GM19025 (cell line): Measurements from ENCODE around the gene FRAT1.
"Not testable (repeated sequence)": the region's sequence is repeated elsewhere in the genome, so short reads cannot be mapped to it uniquely, and the experiment has no call there.

ENCODE experiments used
- ATAC-seq: cut with Tn5 transposase; IDR thresholded peaks from one replicate; pipeline ENCODE4 v1.9.1; 2021; ENCODE audit warnings: mild to moderate bottlenecking, low read depth, moderate library complexity; ENCODE audit not compliant: unreplicated experiment

The FRAT1 gene

DNA sequence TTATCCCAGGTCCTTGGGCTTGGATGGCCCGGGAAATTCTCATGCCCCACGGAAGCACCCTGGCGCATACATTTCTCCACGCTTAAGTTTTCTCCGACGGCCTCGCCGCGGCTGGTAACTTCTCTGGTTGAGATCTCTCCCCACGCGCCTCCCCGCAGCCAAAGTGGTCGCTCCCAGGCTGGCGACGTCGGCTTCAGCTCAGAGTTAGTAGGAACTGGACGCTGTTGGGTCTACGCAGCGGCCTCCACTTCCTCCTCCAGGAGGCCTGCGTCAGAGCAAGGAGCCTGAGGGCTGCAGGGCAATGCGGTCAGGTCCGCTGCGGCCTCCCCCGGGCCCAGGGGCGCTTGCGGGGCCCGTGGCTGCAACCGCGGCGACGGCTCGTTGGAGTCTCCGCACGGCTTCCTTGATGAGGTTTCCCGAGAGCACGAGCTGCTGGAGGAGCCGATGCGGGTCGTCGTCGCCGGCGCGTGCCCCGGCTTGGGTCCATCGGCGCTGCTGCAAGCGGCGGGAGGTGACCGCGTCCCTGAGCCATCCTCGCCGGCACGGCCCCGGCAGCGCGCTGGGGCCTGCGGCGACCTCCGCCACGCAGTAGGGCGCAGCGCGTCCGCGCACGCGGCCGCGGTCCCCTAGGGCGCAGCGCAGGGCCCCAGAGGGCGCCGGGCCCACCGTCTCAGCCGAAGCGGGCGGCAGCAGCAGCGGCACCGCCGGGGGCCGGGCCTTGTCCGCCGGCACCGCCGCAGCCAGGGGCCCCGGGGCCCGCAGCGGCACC, 14.7 kb downstream of the FRAT1 start:
- peak; percentile 23 for ATAC-seq

DNA sequence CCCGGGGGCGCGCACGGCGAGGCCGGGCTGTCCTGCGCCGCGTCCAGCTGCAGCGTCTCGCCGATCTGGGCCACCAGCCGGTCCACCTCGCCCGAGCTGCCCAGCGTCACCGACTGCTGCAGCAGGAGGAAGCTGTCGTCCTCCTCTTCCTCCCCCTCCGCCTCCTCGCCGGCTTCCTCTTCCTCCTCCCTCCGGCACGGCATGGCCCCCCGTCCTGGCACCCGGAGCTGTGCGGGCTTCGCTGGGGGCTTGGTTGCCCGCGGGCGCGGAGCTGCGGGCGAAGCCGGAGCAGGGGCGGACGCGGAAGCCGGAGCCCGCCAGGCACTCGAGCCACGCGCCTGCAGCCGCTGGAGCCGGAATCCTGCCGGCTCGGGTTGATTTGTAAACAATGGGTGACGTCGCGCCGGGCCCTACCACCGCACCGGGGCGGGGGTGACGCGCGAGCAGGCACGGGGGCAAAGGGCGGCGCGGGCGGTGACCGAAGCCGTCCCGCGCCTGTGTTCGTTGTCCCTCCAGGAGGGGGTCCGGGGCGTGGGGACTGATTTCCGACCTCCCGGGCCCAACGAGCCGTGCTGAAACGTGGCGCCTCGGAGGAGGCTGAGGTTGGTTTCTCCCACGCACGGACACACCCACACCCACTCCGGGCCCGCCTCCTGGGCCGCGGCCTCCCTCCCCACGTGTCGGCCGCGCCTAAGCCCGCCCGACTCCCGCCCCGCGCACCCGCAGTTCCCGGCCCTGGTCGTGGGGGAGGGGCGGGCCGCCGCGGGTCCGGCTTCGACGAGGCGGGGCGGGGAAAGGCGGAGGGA, 15.5 kb downstream of the FRAT1 start, which contains the start of gene FRAT2:
TSS of gene FRAT2 (minus strand) at position 360 of the 806 bp plus-strand sequence. CDS start at position 203, 157 bp downstream.
- peak; percentile 85 for ATAC-seq

DNA sequence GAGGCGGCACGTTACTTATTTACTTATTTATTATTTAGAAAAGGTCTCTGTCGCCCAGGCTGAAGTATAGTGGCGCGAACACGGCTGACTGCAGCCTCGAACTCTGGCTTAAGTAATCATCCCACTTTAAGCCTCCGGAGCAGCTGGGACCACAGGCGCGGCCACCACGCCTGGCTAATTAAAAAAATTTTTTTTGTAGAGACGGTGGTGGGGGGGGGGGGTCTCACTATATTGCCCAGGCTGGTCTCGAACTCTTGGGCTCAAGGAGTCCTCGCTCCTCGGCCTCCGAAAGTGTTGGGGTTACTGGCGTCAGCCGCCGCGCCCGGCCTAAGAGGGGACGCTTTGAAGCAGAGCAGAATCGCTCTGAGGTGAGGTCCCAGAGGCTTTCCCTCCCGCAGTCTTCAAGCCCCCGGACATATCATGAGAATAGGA, 16.1 kb downstream of the FRAT1 start:
- ATAC-seq = no peak

DNA sequence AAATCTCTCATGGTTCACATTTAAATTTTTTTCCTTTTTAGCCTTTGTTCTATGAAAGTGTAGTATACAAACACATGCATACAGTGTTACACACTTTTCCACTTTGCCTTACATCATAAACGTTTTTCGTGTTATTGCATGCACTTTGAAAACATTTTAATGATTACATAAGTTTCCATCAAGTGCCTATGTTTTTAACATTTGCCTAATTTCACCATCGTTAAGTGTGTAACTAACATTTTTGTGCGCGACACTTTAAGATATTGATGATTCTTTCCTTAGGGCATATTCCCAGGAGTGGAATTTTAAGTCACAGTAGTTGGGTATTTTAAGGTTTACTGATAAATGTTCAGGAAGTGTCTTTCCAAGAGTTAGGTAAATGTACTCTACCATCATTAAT, 16.9 kb downstream of the FRAT1 start:
- ATAC-seq = no peak

DNA sequence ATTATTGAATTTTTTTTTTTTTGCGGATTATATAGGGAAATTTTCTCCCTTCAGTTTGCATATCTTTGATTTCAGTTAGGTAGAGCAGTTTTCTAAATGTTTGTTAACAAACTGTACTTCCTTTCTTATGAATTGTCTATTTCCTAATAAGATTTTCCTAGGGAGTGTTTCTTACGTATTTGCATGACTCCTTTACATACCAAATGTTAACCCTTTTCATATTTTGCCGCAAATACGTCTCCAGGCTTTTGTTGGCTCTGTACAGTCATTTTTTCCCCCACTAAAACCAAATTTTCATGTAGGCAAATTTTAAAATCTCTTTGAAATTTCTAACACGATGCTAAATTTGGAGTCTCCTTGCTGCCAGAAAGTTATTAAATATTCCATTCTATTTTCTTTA, 17.4 kb downstream of the FRAT1 start:
- ATAC-seq = no peak

DNA sequence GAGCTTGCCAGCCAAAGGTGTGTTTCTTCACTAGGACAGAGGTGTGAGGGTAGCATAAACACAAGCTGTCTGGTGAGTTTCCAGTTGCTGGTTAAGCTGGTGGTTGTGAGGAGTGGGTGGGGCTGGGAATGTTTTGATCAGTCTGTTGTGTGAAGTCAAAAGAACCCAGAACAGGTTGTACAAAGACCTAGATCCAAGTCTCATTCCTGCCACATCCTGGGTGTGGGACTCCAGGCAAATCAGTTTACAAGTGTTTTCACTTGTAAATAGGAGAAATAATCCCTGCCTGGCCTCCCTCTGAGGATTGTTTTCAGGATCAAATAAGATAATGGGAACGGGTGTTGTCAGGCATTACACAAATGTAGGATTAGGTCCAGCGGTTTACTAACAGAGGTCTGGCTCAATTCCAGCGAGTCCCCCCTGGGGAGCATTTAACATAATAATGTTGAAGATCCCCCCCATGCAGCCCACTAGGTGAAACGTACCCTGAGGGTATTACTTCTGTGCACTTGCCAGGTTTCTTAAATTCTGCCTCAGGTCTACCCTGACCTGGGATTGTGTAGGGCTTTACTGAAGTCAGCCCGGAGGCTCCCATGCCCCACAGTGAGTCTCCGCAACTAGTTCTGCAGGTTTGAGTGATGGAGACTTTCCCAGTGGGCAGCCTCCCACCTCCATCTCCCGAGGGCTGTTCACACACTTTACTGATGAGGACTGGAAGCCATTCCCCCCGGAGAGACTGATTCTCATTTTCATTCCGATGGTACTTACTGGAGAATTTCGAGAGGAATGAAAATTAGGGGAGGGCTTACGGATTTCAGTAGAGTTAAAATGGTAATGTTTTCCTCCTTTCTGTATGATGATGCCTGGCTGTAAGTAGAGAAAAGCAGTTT, 18.1 kb downstream of the FRAT1 start:
- ATAC-seq = no peak

DNA sequence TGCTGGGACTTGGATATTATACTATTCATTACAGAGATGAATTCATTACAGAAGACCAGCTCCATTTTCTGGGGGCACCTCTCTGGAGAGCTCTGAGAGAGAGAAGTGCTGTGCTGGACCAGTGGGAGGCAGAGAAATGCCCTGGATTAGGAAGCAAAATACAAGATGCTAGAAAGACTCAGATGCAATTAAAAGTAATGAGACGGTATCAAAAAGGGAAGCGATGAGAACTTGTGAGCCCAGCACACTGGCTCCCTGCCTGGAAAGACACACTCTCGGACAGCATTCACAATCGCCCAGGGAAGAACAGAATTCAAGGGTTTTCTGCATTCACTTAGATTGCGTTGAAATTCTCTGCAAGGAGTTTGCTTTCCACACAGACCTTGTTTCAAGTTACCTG, 19.0 kb downstream of the FRAT1 start:
- ATAC-seq = no peak

DNA sequence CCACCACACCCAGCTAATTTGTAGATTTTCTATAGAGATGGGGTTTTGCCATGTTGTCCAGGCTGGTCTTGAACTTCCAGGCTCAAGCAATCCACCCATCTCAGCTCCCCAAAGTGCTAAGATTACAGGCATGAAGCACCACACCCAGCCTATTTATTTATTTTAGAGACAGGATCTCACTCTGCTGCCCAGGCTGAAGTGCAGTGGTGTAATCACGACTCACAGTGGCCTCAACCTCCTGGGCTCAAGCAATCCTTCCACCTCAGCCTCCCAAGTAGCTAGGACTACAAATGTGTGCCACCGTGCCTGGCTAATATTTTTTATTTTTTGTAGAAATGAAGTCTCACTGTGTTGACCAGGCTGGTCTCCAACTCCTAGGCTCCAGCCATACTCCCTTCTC, 22.3 kb downstream of the FRAT1 start:
- ATAC-seq = no peak

DNA sequence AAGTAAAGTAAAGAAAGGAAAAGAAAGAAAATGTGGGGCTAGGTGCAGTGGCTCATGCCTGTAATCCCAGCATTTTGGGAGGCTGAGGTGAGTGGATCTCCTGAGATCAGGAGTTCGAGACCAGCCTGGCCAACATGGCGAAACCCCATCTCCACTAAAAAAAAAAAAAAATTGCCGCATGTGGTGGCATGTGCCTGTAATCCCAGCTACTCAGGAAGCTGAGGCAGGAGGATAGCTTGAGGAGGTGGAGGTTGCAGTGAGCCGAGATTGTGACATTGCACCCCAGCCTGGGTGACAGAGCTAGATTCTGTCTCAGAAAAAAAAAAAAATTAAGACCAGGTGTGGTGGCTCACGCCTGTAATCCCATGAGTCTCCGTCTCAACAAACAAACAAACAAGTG, 24.6 kb downstream of the FRAT1 start:
- not testable (repeated sequence) for ATAC-seq

DNA sequence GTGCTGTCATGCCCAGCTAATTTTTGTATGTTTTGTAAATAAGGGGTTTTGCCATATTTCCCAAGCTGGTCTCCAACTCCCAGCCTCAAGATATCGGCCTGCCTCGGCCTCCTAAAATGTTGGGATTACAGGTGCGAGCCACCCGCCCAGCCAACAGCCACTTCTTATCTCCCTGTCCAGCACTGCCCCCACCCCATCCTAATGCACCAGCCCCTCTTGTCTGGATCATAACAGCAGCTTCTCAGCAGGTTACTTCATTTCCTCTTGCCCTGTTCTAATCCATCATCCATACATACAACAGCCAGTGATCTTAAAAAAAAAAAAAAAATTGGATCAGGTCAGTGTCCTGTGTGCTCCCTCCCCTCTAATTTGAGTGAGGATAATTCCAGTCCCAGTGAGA, 28.2 kb downstream of the FRAT1 start:
- no peak for ATAC-seq

DNA sequence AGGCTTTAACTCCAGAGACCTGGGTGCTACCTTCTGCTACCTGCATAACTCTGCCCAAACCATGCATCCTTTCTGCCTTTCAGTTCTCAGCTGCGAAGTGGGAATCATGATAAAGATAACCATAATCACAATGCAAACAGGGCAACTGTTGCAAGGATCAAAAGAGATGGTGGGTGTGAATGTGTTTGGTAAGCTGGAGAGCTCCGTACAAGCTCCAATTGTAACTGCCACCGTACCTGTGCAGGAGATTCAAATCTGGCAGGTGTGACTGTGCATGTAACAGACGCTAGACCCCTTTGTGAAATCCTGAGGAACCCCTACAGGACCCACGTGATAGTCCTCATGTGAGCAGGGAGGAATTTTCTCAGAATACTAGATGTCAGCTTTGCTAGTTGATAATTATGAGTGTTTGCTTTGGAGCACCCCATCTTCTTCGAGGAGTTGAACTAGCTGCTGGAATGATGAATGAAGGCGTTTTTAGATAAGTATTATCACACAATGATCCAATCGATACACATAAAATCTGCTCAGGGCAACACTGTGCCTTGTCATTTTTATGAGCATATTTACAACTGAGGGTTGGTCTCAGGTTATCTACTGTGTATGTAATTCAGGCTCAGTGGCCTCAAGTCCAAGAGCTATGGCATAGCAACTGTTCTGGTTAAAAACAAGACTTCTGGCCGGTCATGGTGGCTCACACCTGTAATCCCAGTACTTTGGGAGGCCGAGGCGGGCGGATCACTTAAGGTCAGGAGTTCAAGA, 30.9 kb downstream of the FRAT1 start:
- ATAC-seq = no peak

DNA sequence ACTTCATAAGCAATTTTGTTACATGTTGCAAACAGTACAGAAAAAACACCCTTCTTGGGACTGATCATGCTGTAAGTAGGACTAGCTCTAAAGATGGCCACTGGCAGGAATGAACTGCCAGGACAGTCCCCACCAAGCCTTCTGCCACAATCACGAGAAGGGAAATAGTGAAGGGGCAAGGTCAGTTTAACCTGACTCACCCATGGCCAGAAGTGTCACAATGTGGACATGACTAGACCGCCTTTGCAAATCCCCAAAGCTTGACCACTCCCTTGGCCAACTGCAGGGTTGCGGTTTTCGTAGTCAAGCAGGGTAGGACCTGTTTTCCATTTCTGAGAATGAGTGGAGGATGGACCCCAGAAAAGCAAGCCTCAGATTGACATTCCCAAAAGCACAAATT, 34.9 kb downstream of the FRAT1 start:
- ATAC-seq = no peak

DNA sequence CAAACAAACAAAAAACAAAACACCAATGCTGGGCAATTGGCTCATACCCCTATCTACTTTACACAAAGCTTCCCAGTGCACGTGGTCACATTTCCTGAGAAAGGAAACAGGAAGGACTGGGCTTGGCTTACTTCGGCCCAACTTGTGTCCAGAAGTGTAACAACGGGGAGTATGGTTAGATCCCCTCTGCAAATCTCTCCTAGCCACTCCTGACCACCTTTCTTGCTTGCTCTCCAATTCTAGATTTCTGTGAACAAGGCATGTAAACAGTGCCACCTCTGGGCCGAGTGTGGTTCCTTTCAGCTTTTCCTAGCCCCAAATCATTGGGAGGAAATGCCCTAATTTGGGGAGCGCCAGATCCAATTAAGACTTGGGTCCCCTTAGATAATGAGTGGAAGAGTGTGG, 36.5 kb downstream of the FRAT1 start:
- ATAC-seq = no peak

DNA sequence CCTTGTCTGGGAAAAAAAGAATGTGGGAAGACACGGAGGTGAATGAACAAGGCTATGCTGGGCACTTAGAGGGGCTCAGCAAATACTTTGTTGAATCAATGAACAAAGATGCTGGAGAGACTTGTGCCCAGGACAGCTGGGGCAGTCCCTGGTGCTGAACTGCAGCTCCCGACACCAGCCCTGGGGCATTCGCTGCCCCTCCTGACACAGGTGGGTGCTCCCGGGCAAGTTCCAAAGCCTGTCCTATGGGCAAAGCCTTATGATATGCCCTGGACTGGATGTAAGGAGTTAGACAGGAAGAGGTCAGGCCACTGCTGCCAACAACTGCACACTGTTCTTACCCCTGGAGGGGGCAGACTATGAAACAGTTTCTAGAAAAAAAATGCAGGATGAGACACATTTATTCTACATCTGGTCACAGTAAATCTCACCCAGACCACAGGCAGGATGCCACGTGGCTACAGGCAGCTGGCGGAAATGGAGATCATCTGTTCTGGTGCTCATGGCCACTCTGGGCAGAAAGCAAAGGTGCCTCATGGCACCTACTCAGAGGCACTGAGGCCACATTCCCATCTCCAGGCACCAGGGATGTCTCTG, 37.3 kb downstream of the FRAT1 start:
- ATAC-seq = no peak

DNA sequence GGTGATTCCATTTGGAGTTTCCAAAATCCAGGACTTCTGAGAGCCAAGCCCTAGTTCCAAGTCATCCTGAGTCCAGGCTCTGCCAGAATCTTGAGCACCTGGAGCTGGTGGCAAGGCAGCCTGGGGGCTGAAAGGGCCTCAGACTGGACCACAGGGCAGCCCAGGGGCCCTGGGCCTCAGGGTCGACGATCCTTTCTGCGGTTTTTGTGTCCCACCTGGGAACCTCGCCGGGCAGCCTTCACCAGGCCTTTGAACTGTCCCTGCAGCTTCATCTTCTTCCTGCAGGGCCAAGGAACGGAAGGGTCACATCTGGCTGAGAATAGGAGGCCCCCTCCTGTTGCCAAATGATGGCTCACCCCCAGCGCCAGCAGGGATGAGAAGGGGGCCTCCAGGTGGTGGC, 37.8 kb downstream of the FRAT1 start:
- no peak for ATAC-seq

DNA sequence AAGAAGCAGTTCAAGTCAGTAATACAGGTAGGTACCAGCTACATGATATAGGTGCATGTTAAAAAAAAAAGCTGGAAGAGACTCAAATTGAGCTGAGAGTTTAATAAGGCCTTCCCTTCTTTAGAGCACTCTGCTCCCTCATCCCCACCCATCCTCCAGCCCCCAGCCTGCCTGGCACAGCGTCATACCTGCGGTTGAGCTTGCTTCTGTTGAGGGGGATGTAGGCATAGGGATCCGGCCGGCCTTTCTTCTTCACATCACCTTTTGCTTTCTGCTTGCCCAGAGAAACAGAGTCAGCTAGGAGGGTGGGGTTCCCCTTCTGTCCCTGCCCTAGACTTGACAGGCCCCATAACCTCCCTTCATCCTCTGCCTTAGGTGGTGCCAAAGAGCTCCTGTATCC, 39.3 kb downstream of the FRAT1 start:
- ATAC-seq = no peak

DNA sequence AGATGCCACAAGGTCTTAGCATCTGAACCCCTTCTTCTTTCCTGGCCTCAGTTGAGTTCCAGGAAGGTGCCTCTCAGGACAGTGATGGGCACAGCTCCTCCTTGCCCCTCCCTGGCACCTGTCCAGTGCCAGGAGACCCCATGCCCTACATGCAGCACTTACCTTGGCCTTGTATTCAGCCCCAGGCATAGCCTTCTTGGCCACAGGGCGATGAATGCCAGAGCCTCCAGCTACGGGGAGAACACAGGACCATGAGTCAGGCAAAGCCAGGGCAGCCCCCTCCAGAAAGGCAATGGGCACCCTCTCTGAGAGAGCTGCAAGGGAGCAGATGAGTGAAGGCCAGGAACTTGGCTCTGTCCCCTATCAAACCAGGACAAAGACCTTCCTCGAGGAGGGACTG, 39.7 kb downstream of the FRAT1 start:
- ATAC-seq = no peak

DNA sequence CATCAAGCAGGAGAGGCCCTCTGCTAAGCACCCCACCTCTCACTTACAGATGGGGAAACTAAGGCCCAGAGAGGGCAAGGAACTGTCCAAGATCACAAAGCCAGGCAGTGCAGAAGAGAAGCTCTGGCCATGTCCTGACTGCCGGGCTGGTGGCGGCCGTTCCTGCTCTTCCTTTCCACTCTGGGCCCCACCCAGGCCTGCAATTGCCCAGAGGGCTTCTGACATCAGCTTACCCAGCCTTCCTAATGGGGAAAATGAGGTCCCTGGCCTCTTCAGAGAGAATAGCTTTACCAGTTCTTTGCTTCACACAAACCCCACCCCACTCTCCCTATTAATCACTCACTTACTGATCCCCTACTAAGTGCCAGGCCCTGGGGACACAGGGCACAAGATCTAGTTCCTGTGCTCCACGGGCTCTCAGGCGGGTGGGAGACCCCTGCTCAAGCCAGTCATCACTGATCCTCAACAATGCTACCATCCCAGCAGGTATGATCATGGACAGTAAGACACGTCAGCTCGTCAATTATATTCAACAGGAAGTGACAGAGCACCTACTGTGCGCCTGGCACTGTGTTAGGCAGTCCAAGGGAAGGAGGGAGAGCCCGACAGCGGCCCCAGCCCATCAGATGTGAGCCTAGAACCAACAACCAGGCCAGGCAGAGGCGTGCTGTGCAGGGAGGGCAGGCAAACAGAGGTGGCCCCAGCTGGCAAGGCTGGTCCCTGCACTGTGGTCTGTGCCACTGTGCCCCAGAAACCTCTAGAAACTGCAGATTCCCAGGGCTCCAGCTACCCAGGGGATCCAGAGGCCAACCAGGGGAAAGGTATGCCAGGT, 41.9 kb downstream of the FRAT1 start:
- ATAC-seq = no peak

DNA sequence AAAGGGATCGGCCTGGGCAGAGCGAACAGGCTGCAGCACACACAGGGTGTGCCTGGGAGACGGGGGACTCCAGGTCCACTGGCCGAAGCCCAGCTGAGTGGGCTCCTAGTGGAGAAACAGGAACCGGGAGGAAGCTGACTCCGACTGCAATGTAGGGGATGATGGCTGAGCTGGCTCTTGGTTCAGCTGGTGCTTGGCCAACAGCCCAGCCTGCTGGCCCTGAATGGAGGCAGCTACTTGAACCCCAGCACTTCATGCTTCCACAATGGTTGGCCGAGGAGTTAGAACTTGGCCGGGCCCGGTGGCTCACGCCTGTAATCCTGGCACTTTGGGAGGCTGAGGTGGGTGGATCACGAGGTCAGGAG, 42.4 kb downstream of the FRAT1 start:
- no peak for ATAC-seq
